OCI-M2 (cell line): ENCODE measurements around the gene ANKRD31.

Experiments
- DNase-seq: peaks from one replicate; lab custom pipeline; 2025; ENCODE audit not compliant: unreplicated experiment; lab: John Stamatoyannopoulos, UW

ANKRD31 gene

GRCh38 chr5:75067434-75067833, 169.2 kb downstream of the ANKRD31 start:
- no peak for DNase-seq

- no peak for DNase-seq
These were observed 173.7 kb downstream of the ANKRD31 start for GRCh38 chr5:75062925-75063531.

- no peak for DNase-seq
These were observed 176.6 kb downstream of the ANKRD31 start for GRCh38 chr5:75059912-75060545.

GRCh38 chr5:75058986-75059535, 177.6 kb downstream of the ANKRD31 start:
- no peak for DNase-seq

GRCh38 chr5:75057561-75057960, 179.1 kb downstream of the ANKRD31 start:
- no peak for DNase-seq

- no peak for DNase-seq
These were observed 180.9 kb downstream of the ANKRD31 start for GRCh38 chr5:75055727-75056144.

- DNase-seq: no peak
These were observed 182.3 kb downstream of the ANKRD31 start for GRCh38 chr5:75054134-75054930.

GRCh38 chr5:75053304-75054133, 183.2 kb downstream of the ANKRD31 start:
- no peak for DNase-seq

GRCh38 chr5:75053054-75053303, 183.7 kb downstream of the ANKRD31 start:
- DNase-seq: no peak

GRCh38 chr5:75052192-75053053, 184.3 kb downstream of the ANKRD31 start, which contains the start of gene GCNT4:
Gene GCNT4 (minus strand): TSS chr5:75052558. CDS start chr5:75030037, 22,521 bp downstream.
- DNase-seq: no peak

- no peak for DNase-seq
These were observed 185.4 kb downstream of the ANKRD31 start for GRCh38 chr5:75051217-75051751.

- no peak for DNase-seq
These were observed 186.3 kb downstream of the ANKRD31 start for GRCh38 chr5:75050415-75050814.

GRCh38 chr5:75049456-75050351, 187.0 kb downstream of the ANKRD31 start:
- no peak for DNase-seq

- DNase-seq: no peak
These were observed 188.2 kb downstream of the ANKRD31 start for GRCh38 chr5:75048457-75048953.

- no peak for DNase-seq
These were observed 189.3 kb downstream of the ANKRD31 start for GRCh38 chr5:75047356-75047755.

- no peak for DNase-seq
These were observed 190.1 kb downstream of the ANKRD31 start for GRCh38 chr5:75046366-75047142.

- DNase-seq: no peak
These were observed 191.6 kb downstream of the ANKRD31 start for GRCh38 chr5:75045071-75045470.

- no peak for DNase-seq
These were observed 192.3 kb downstream of the ANKRD31 start for GRCh38 chr5:75044406-75044805.
